Measurements from ENCODE around the gene NRG2.

- TF ChIP-seq POLR2AphosphoS5 (IDR thresholded peaks at IDR 0.05; ENCODE audit: low read depth, low read length) (no peak), TAF1 (IDR thresholded peaks at IDR 0.05; ENCODE audit: borderline replicate concordance, insufficient read depth, low read length) (no peak), REST (IDR thresholded peaks at IDR 0.05; ENCODE audit: insufficient read depth in 1 of 2, low read depth in 2 of 2, low read length in 2 of 2) (no peak), SIN3A (IDR thresholded peaks at IDR 0.05; ENCODE audit: borderline replicate concordance, insufficient read depth, low read length) (no peak)
Measured at GRCh38 chr5:139947727-139948126, 95.4 kb downstream of the NRG2 start.

Data from PFSK-1 (cell line).